RWPE2 (cell line): Measurements from ENCODE around the gene ALDH18A1.

ENCODE experiments used
- ATAC-seq: fragments of 200-7000 bp; cut with Tn5 transposase; 3 replicates; pipeline ENCODE4 v1.9.1; 2021; ENCODE audit warnings: low read depth
- DNase-seq: peaks from one replicate; pipeline ENCODE4 v3.0.0-alpha.2; 2020; ENCODE audit warnings: low spot score
- H3K27ac ChIP-seq: fragments of 450-650 bp; 2 replicates; pipeline ENCODE4 v1.5.1; 2017; ENCODE audit warnings: mild to moderate bottlenecking; ENCODE audit not compliant: poor library complexity, severe bottlenecking
- H3K27me3 ChIP-seq: fragments of 250-450 bp; sonication (Bioruptor Pico); 2 replicates; pipeline ENCODE4 v1.5.1; 2021; ENCODE audit warnings: mild to moderate bottlenecking, moderate library complexity; ENCODE audit not compliant: insufficient read depth, poor library complexity, severe bottlenecking
- H3K36me3 ChIP-seq: fragments of 250-450 bp; sonication (Bioruptor Pico); 2 replicates; pipeline ENCODE4 v1.5.1; 2020; ENCODE audit warnings: low read depth, mild to moderate bottlenecking, moderate library complexity
- H3K4me1 ChIP-seq: fragments of 250-450 bp; sonication (Bioruptor Pico); 2 replicates; pipeline ENCODE4 v1.5.1; 2021; ENCODE audit warnings: mild to moderate bottlenecking, moderate library complexity; ENCODE audit not compliant: insufficient read depth, poor library complexity, severe bottlenecking
- H3K4me3 ChIP-seq: fragments of 250-450 bp; sonication (Bioruptor Pico); 2 replicates; pipeline ENCODE4 v1.5.1; 2021; ENCODE audit warnings: mild to moderate bottlenecking, moderate library complexity; ENCODE audit not compliant: severe bottlenecking
- H3K9me3 ChIP-seq: fragments of 250-450 bp; sonication (Bioruptor Pico); 2 replicates; pipeline ENCODE4 v1.5.1; 2021; ENCODE audit warnings: mild to moderate bottlenecking, moderate library complexity; ENCODE audit not compliant: severe bottlenecking
- TF ChIP-seq, protein P1 (sequence below): fragments of 450-650 bp; IDR thresholded peaks from one replicate; pipeline ENCODE4 v1.5.1; 2017; ENCODE audit warnings: mild to moderate bottlenecking, moderate library complexity; ENCODE audit not compliant: poor library complexity, severe bottlenecking

Gene ALDH18A1

DNA sequence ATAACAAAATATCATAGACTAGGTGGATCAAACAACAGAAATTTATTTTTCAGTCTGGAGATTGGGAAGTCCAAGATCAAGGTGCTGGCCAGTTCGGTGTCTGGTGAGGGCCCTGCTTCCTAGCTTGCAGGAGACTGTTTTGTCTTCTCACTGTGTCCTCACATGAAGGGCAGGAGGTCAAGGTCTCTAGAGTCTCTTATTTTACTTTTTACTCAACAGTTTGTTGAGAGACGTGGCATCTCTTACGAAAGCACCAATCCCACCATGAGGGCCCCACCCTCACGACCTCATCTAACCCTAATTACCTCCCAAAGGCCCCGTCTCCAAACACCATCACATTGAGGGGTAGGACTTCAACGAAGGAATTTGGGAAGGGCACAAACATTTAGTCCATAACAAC, 54.1 kb downstream of the ALDH18A1 start:
- DNase-seq: no peak
- no peak for ATAC-seq
- TF ChIP-seq, protein P1, sequence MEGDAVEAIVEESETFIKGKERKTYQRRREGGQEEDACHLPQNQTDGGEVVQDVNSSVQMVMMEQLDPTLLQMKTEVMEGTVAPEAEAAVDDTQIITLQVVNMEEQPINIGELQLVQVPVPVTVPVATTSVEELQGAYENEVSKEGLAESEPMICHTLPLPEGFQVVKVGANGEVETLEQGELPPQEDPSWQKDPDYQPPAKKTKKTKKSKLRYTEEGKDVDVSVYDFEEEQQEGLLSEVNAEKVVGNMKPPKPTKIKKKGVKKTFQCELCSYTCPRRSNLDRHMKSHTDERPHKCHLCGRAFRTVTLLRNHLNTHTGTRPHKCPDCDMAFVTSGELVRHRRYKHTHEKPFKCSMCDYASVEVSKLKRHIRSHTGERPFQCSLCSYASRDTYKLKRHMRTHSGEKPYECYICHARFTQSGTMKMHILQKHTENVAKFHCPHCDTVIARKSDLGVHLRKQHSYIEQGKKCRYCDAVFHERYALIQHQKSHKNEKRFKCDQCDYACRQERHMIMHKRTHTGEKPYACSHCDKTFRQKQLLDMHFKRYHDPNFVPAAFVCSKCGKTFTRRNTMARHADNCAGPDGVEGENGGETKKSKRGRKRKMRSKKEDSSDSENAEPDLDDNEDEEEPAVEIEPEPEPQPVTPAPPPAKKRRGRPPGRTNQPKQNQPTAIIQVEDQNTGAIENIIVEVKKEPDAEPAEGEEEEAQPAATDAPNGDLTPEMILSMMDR: no peak
- Histone ChIP-seq H3K4me1 (no peaks in the 10 kb centered on the region), H3K4me3 (no peak overlapping the region), H3K27me3 (no peaks in the 10 kb centered on the region), H3K9me3 (no peaks in the 10 kb centered on the region), H3K27ac (no peak overlapping the region), H3K36me3 (0 out of 2 replicates have a peak, but pooled peaks cover 5% of the 10 kb centered on the region)

DNA sequence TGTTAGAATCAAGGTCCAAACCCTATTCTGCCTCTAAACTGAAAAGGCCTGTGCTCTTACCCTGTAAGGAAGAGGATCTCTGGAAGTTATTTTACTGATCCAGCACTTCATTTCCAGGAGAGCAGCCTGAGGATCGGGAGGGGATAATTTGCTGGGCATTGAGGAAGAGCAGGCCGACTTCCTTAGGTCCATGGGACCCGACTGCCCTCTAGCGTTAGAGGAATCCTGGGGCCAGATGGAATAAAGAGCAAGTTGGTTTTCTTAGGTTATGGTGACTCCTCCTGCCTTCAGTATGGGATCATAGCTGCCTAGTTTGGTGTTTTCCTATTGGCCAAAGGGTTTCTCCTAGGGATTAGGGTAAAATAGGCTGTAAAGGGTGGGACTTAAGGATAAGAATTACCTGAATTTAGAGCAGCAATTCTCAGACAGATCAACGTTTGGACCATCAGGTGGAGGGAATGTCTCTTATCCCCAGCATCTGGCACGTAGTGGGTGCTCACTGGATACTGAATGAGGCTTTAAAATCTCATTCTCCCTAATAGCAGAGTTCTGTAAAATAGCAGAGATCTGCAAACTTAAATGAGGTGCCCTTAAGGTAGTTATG, 55.3 kb downstream of the ALDH18A1 start:
- TF ChIP-seq, protein P1: peak; percentile 93
- no peak overlapping the region for H3K4me3 ChIP-seq
- ATAC-seq: peak; percentile 91

DNA sequence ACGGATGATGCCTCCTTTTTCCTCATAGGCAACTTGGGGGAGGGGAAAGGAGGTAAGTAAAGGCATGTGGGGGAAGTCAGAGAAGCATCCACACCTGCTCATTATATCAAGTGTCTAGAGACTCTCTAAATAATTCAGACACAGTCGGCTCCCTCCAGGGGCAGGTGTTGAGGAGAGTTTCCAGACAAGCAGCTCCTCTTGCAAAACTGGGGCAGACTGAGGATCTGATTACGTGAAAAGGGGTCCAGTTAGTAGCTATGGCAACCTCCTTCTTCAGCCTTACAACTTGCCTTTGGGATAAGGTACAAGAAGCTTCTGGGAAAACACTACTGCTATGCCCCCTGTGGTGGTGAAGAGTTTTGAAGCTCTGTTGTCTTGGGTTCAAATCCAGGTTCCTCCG, 56.4 kb downstream of the ALDH18A1 start:
- Histone ChIP-seq H3K4me1 (no peaks in the 10 kb centered on the region), H3K27ac (no peak overlapping the region), H3K36me3 (no peaks in the 10 kb centered on the region), H3K27me3 (no peaks in the 10 kb centered on the region), H3K4me3 (no peak overlapping the region), H3K9me3 (no peaks in the 10 kb centered on the region)
- no peak for ATAC-seq
- DNase-seq: no peak
- TF ChIP-seq, protein P1: no peak

More for the DNA sequence above, 55.3 kb downstream of the ALDH18A1 start:
- no peaks in the 10 kb centered on the region for H3K4me1 ChIP-seq
- no peak overlapping the region for H3K27ac ChIP-seq
- no peak for DNase-seq
- H3K9me3 ChIP-seq: no peaks in the 10 kb centered on the region
- 0 out of 2 replicates have a peak, but pooled peaks cover under 1% of the 10 kb centered on the region for H3K36me3 ChIP-seq
- H3K27me3 ChIP-seq: no peaks in the 10 kb centered on the region

DNA sequence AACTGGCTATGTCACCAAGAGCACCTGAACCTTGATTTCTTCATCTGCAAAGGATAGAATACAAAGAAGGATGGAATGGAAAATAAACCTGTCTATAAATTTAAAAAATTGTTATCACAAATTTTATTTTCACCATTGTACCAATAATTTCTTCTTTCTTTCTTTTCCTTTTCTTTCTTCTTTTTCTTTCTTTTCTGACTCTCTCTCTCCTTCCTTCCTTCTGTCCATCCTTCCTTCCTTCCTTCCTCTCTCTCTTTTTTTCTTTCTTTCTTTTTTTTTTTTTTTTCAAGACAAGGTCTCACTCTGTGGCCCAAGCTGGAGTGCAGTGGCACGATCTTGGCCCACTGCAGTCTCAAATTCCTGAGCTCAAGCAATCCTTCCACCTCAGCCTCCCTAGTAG, 58.7 kb downstream of the ALDH18A1 start:
- no peaks in the 10 kb centered on the region for H3K36me3 ChIP-seq
- H3K4me1 ChIP-seq: no peaks in the 10 kb centered on the region
- TF ChIP-seq, protein P1: no peak
- H3K9me3 ChIP-seq: no peaks in the 10 kb centered on the region
- H3K27me3 ChIP-seq: no peaks in the 10 kb centered on the region
- no peak overlapping the region for H3K27ac ChIP-seq
- H3K4me3 ChIP-seq: no peak overlapping the region
- DNase-seq (no peak), ATAC-seq (no peak)

DNA sequence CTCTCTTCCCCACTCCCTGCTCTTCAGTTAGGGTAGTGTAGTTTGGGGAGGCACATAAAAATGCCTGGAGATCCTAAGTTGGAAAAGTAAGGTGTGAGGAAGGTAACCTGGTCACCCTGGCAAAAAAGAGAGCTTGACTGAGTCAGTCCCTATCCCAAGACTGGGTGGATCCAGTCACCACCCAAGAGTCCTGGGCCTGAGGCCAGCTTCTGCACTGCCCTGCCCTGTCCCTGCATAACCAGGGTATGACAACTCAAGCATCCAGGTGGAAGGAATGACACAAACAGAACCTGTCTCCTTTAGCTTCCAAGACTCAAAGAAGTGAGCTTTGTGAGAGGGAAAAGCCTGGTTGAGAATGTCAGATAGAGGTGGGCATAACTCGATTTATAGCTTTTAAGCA, 68.5 kb downstream of the ALDH18A1 start:
- H3K36me3 ChIP-seq: no peaks in the 10 kb centered on the region
- no peaks in the 10 kb centered on the region for H3K9me3 ChIP-seq
- DNase-seq (no peak), ATAC-seq (no peak)
- no peaks in the 10 kb centered on the region for H3K4me1 ChIP-seq
- H3K4me3 ChIP-seq: no peak overlapping the region
- no peaks in the 10 kb centered on the region for H3K27me3 ChIP-seq
- TF ChIP-seq, protein P1: no peak
- H3K27ac ChIP-seq: no peak overlapping the region
